ENCODE results near the gene UBE2K.

DNA sequence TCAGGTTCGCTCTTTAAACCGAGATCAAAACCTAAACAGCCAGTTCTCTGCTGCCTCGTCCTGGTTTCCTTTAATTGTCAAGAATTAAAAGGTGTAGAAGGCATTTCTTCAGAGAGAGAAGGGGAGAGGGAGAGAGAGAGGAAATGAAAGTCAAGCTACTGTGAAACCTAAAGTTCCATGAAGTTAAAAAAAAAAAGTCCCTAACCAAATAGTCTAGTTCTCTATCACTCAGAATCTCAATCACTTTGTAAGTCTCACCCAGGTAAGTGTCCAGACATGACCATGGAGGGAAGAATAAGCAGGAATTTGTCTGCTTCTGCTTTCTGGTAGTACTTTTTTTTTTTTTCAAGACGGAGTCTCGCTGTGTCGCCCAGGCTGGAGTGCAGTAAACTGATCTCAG, 40.5 kb upstream of the UBE2K start:
- TF ChIP-seq, protein P1, sequence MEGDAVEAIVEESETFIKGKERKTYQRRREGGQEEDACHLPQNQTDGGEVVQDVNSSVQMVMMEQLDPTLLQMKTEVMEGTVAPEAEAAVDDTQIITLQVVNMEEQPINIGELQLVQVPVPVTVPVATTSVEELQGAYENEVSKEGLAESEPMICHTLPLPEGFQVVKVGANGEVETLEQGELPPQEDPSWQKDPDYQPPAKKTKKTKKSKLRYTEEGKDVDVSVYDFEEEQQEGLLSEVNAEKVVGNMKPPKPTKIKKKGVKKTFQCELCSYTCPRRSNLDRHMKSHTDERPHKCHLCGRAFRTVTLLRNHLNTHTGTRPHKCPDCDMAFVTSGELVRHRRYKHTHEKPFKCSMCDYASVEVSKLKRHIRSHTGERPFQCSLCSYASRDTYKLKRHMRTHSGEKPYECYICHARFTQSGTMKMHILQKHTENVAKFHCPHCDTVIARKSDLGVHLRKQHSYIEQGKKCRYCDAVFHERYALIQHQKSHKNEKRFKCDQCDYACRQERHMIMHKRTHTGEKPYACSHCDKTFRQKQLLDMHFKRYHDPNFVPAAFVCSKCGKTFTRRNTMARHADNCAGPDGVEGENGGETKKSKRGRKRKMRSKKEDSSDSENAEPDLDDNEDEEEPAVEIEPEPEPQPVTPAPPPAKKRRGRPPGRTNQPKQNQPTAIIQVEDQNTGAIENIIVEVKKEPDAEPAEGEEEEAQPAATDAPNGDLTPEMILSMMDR (IDR thresholded peaks at IDR 0.05) = no peak
- TF ChIP-seq EP300 (IDR thresholded peaks at IDR 0.05) = no peak
